LHCN-M2 (cell line): Measurements from ENCODE around the gene SLC9A3. TPM values are rescaled to one million over a fixed set of nuclear protein-coding genes. Genes with fewer than 3 reads are reported as not detected.

Experiments used
- DNase-seq: peaks from one replicate; pipeline ENCODE4 v3.0.0-alpha.2; 2012; ENCODE audit warnings: low read depth
- total RNA-seq: library from RNA; depleted of rRNA; stranded (reverse); fragments of >200 nt; gene quantifications from 2 replicates; pipeline ENCODE4 v1.2.3, GENCODE V29; 2014

The SLC9A3 gene
- total RNA-seq, 1 experiment from 2014 or later: 4.4 TPM

DNA sequence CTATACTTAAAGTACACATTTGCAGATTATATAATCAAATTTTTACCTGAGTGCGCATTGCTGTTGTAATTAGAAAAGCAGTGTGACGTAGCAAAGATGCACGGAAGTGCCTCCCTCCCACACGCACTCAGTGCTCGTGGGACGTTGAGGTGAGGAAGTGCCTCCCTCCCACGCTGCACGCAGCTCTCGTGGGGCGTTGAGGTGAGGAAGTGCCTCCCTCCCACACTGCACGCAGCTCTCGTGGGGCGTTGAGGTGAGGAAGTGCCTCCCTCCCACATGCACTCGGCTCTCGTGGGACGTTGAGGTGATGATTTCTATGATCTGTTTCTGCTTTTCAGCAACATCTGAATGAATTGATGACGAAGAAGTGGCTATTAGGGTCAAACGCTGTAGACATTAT lies 60.3 kb downstream of the SLC9A3 start:
- no peak for DNase-seq

DNA sequence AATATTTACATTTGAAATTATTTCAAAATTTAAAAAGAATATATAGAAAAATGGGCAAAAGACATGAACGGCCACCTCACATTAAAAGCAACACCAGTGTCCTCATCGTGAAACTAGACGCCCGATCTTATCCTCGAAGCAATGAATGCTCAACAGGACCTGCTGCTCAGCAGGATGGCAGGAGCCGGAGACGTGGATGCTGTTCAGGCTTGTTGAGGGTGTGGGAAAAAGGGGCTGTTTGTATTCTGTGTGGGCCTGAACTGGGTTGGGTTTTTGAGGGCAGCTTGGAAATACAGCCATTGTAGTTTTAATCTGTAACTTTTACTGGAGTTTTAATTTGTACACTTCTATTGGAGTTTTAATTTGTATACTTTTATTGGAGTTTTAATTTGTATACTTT lies 60.9 kb downstream of the SLC9A3 start:
- DNase-seq: no peak

DNA sequence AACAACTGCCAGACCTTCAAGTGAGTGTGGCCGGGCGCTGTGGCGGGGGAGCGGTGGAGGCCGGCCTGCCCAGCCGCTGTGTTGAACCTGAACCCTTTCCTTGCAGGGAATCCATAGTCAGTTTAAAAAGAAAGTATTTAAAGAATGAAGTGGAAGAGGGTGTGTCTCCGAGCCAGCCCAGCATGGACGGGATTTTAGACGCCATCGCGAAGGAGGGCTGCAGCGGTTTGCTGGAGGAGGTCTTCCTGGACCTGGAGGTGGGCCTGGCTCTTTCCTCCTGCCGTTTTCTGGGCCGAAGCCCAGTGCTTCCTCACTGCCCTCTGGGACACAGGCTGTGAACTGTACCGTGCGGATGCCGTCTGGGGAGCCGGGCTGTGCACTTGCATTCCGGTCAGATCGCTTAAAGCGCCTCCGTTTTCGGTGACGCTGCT lies 62.2 kb downstream of the SLC9A3 start:
- no peak for DNase-seq

DNA sequence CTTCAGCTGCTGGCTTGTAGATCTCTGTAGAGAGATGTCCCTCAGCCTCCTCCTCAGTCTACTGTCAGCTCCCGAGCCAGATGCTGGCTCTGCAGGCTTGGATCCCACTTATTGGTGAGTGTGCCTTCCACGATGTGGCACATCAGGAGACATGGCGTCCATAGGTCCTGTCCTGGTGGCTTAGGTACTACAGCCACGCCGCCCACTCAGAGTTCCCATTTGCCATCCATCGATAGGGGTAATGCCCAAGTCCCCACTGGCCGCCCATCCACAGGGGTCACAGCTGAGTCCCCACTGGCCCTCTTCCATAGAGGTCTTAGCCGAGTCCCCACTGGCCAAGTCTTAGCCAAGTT lies 64.0 kb downstream of the SLC9A3 start:
- no peak for DNase-seq

DNA sequence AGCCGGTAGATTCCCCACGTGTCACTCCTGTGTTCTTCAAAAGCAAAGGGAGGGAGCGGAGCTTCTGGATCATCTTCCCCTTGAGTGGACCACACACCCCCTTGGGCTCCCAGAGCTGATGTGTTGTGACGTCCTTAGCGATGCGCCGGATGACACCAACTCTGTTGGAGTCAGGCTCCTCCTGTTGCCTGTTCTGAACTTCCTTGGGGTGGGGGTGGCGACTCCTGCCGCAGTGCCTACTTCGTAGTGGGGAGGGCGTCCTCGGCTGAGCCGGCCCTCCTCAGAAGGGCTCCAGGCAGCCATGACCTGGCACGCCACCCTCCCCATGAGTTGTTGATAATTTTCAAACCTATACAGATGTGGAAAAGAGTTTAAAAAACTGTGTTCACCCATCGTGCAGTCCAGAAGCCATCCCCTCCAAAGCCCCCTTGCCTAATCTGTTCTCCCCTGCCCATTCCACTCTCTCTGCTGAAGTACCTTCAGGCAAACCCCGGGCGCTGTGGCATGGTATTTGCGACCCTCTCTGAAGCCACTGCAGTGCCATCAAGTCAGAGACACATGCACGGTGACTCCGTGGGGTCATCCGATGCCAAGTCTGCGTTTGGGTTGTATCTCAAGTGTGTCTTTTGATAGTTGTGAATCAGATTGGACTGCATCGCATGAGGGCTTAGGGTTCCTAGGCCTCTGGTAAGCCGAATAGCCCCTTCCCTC lies 64.5 kb downstream of the SLC9A3 start:
- DNase-seq: no peak

DNA sequence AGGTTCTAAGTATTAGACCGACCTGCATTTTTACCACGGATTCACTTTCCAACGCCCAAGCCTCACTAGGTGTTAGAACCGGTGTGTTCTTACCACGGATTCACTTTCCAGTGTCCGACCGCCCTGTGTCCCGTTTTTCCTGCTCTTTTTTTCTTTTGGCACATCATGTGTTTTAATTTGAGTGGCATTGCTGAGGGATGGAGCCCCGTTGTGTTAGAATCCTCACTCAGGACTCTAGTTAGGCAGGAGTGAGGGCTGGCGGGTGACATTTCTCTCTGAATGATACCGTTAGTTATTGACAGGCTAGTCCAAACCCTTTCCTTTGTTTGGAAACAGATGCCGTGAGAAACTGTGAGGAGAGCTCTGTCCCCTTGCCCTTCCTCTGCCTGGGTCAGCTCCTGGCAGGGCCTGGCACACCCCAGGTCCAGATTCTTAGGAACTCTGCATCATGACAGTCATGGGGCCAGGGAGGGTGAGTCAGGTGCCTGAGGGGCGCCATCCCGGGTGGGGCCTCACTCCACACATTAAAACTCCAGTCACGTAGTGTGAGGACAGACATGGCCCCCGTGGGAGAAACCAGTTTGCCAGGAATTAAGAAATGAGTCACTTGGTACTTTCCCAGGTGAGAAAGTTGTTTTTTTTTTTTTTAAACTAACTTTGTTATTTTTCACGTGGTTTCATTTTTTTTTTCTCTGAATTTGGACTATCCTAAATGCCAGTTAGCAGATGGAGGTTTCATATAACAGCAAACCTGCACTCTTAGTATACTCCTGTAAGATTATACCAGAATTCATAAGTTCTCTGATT lies 65.5 kb downstream of the SLC9A3 start:
- peak; percentile 34 for DNase-seq

DNA sequence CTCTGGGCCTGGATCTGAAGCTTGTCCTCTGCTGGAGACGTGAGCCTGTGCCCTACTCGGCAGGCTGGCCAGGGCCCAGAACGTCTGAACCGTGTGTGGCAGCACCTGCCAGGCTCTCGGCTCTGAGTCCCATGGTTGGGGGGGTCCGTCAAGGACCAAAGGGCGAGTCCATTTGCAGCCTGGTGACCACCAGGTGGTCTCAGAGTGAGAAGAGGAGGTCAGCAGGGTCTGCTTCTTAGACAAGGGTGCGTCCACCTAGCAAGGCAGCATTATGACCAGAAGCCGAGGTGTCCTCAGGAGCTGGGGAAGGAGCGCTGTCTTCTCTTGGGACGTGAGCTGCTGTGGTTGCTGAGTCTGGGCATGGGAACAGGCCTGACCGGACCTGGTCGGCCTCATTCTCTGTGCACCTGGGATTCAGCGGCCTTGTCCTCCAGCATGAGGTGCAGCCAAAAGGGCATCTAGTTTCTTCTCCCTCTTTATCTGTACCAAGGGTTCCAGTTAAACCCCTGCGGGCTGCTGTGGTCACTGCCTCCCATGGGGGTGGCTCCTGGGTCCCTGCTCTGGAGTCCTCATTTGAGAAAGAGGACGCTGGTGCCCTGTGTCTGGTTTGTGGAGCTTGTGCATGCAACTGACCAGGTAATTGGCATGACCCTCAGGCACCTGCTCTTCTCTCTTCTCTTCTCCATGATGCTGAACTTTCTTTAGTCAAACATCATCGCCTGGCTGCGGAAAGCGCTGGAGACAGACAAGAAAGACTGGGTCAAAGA lies 66.9 kb downstream of the SLC9A3 start:
- DNase-seq: no peak

DNA sequence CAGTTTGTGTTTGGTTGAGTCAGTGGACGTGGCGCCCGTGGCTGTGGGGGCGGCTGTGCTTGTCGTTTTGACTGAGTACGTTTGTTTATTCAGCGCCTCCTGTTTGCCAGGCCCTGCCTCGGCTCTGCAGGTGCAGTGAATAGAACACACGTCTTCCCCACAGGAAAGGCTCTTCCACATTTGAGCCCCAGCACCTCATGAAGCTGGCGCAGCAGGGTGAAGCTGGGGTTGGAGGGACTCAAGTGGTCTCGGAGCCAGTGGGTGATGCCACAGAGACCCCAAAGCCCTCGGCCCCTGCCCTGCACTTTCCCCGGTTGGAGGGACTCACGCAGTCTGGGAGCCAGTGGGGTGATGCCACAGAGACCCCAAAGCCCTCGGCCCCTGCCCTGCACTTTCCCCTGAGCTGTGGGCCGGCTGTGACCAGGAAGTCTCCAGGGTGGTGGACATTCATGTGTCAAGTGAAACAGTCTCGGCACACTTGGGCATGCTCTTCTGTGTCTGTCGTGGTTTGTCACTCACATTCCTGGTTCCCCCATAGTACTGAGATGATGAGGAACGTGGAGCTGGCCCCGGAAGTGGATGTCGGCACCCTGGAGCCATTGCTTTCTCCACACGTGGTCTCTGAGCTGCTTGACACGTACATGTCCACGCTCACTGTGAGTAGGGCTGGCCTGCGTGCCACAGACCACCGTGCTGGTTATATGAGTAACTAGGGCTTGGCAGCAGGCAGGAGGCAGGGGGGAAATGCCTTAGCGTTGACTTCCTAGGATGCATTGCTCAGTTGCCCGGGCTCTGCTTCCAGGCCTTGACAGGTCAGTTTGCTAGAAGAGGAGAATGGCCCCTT lies 67.7 kb downstream of the SLC9A3 start:
- no peak for DNase-seq

DNA sequence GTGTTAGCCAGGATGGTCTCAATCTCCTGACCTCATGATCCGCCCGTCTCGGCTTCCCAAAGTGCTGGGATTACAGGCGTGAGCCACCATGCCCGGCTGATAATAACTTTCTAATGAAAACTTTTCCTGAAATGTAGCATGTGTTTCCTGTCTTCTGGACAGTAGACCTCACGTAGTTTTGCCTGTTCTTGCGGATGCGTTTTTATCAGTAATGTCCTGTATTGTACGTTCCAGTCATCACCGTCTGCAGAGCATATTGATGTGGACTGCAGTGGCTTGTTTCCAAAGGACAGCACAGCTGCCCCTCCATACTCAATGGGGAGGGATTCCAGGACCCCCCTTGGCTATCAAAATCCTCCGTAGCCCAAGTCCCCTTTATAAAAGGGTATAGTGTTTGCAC lies 68.4 kb downstream of the SLC9A3 start:
- DNase-seq: no peak

DNA sequence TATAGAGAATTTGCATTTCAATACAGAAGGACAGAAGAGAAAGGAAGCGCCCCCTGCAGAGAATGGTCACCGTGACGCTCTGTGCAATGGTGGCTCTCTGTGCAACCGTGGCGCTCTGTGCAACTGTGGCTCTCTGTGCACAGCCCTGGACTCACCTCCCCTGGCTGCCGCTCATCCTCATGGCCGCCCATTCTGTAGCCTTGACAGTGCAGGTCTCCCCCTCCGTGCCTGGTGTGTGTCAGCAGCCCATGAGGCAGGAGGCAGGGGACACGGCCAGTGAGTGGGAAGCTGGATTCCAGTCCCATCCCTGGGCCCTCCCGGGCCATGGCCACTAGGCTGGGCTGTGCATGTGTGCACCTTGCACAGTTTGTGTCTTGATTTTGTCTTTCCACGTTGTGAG lies 69.3 kb downstream of the SLC9A3 start:
- DNase-seq: no peak

DNA sequence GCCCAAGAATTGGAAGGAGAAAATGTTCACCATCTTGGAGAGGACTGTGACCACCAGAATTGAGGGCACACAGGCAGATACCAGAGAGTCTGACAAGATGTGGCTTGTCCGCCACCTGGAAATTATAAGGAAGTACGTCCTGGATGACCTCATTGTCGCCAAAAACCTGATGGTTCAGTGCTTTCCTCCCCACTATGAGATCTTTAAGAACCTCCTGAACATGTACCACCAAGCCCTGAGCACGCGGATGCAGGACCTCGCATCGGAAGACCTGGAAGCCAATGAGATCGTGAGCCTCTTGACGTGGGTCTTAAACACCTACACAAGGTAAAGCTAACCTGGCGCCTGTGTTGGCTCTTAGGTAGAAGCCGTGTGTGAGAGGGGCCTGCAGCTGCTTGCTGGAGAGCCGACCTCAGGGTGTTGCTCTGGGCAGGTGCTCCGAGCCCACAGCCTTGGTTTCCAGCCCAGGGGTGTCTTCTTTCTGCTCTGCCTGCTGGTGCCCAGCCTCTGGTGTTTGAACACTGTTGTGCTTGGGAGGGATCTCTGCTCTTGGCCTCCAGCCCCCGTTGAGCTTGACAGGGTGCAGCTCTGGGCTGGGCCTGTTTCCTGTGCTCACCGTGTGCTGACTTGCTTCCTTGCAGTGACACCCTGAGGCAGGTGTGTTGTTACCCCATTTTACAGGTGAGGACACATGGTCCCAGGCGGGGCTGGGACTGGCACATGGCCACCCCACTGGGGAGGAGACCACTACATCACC lies 70.3 kb downstream of the SLC9A3 start:
- no peak for DNase-seq

DNA sequence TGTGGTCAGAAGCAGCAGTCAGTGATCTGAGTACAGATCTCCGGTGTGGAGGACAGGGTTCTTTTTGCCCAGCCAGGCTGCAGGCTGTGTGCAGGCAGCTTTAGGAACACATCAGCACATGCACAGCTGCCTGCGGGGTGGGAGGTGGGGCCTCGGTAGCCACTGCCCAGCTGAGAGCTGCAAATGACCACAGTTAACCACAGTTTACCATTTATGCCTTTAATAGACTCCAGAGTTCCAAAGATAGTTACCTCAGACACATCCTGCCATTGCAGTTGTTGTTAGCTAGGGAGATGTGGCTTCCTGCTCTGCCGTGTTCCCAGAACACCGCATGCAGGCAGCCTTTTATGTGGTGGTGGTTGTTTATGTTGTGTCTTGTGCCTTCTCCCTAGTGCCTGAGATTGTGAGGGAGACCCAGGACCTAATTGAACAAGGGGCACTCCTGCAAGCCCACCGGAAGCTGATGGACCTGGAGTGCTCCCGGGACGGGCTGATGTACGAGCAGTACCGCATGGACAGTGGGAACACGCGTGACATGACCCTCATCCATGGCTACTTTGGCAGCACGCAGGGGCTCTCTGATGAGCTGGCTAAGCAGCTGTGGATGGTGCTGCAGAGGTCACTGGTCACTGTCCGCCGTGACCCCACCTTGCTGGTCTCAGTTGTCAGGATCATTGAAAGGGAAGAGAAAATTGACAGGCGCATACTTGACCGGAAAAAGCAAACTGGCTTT lies 71.1 kb downstream of the SLC9A3 start:
- no peak for DNase-seq

DNA sequence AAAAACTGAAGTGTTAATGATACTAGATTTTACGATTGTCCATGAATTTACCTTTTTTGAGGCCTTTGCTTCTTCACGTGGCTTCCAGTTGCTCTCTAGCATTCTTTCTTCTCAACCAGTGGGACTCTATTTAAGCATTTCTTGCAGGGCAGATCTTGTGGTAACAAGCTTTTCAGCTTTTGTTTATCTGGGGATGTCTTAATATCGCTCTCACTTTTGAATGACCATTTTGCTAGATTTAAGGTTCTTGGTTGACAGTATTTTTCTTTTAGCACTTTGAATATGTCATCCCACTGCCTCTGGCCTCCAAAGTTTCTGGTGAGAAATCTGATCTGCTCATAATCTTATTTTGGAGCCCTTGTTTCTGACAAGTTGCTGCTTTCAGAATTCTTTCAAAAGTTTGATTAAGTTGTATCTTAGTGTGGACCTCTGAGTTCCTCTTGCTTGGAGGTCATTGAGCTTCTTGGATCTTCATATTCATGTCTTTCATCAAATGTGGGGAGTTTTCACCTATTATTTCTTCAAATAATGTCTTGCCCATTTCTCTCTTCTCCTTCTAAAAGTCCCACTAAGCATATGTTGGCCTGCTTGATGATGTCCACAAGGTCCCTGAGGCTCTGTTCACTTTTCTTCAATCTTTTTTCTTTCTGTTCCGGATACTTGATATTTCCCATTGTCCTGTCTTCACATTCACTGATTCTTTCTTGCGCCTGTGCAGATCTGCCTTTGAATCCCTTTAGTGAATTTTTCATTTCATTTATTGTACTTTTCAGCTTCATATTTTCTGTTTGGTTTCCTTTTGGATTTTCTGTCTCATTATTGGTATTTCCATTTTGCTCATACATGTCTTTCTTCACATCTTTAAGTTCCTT lies 72.4 kb downstream of the SLC9A3 start:
- DNase-seq: no peak

DNA sequence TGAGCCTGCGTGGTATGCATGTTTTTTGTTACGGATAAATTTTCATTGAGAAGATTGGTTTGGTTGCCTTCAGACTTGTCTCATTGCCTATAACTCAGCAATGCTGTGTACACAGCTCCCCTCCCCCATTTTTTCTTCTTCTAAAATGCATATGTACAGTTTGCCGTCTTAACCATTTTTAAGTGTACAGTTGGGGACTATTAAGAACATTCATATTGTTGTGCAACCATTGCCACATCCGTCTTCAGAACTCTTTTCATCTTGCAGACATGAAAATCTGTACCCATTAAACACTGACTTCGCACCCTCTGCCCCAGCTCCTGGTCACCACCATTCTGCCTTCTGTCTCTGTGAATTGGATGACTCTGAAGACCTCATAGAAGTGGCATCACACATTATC lies 75.1 kb downstream of the SLC9A3 start:
- no peak for DNase-seq

DNA sequence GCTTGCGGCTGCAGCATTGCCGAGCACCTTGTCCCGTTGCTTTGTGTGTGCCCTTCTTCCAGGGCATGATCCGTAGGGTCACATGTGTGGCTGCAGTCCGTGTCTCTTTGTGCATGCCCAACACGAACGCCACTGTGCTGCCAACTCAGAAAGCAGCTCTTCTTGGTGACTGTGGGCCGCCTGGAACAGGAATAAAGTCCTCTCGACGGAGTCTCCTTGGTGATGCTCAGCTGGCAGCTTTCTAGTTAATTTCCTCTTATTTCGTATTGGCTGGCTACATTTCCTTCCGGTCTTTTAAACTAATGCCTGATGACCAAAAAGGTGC lies 75.5 kb downstream of the SLC9A3 start:
- no peak for DNase-seq

DNA sequence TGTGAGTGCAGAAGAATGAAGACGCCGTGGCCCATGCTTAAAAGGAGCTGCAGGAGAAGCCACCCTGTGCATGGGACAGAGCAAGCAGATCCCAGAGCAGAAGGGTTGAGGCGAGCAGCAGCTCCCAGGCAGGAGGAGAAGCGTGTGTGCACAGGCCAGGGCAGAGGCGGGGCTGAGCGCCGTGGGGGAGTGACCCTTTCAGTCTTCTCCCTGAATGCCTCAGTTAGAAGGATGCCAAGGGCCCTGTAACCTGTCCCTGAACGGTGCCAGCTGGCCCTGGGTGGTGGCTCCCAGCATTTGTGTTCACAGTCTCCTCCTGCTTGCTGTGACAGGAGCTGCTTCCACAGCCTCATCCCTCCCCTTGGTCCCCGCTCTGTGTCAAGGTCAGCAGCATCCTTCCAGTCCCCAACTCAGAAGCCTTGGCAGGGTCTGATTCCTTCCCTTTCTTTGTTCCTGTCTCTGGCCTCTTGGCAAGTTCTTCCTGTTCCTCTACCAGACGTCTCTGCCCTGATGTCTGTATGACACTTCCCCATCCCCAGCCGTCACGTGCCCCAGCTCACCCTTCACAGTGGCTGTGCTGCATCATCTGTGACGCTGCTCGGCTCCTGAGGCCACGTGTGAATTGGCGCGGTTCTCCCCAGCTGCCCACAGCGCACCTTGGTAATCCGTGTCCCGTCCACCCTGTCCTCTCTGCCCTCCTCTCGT lies 76.0 kb downstream of the SLC9A3 start:
- no peak for DNase-seq

DNA sequence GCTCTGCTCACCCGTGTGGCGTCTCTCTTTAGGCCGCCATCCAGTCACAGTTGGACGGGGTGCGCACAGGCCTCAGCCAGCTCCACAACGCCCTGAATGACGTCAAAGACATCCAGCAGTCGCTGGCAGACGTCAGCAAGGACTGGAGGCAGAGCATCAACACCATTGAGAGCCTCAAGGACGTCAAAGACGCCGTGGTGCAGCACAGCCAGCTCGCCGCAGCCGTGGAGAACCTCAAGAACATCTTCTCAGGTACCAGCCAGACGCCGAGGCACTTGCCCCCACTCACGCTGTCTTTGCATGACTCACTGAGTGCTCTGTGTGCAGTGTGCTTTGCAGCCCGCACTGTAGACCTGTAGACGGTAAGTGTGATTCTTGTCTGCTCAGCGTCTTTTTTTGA lies 76.7 kb downstream of the SLC9A3 start:
- DNase-seq: no peak

DNA sequence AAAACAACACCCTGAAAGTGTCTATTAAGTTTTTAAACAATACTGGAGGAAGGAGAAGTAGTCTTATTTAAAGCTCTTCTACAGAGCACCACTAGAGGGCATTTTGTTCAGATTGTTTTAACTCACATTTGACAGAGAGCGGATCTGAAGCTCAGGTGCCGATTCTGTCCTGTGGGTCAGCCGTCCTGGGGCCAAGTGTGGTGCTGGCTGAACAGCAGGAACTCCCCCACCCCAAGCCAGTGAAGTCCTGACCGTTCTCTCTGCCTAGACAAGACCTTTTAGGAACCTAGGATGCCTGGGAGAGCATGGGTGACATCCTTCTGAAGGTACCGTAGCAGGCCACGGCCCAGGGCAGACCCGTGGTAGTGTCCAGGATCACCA lies 77.4 kb downstream of the SLC9A3 start:
- DNase-seq: peak; percentile 31
